HCT116 (cell line): ENCODE measurements around the gene COBLL1. TPM values are rescaled to one million over a fixed set of nuclear protein-coding genes. Genes with fewer than 3 reads are reported as not detected.

Experiments used
- ATAC-seq: fragments of 200-7000 bp; cut with Tn5 transposase; 2 replicates; pipeline ENCODE4 v1.9.1; 2020; ENCODE audit warnings: mild to moderate bottlenecking, moderate library complexity
- BruUV-seq: library from RNA; stranded (reverse); fragments of 400-500 nt; replicated peaks from 2 replicates; lab custom pipeline; 2021; lab: Mats Ljungman, UMichigan
- CTCF ChIA-PET: fragments of 300-600 bp; sonication (Branson Sonifier 250); formaldehyde crosslinking; loops from one replicate; lab custom pipeline; 2021; ENCODE audit warnings: antibody characterized with exemption; lab: Charles Lee
- POLR2A ChIA-PET: fragments of 300-600, 350-600 bp; sonication (Branson Sonifier 250); formaldehyde crosslinking; loops from one replicate; lab custom pipeline; 2021; ENCODE audit warnings: antibody characterized with exemption; lab: Charles Lee
- RAD21 ChIA-PET, 2 experiments: fragments of 300-600 bp; sonication (Branson Sonifier 250); formaldehyde crosslinking; loops; one replicate each; lab custom pipeline; 2023; ENCODE audit warnings: low total read pairs in 2 of 2; ENCODE audit not compliant: uncharacterized antibody in 2 of 2, unreplicated experiment in 2 of 2, low non-redundant PET in 1 of 2; lab: Charles Lee
- DNase-seq: peaks from one replicate; pipeline ENCODE4 v3.0.0-alpha.2; 2010; ENCODE audit warnings: low read depth, low spot score
- H2AFZ ChIP-seq: fragments of 200-600 bp; shearing (Covaris generic), sonication (generic); 2 replicates; pipeline ENCODE4 v1.6.1; 2017; ENCODE audit warnings: low read depth, mixed run types, mixed read lengths, antibody characterized with exemption, low read length; ENCODE audit not compliant: poor library complexity, severe bottlenecking
- H3K27ac ChIP-seq: 2 replicates; pipeline ENCODE4 v1.5.1; 2012; ENCODE audit warnings: low read depth, low read length
- H3K27me3 ChIP-seq: fragments of 200-600 bp; sonication (generic); 2 replicates; pipeline ENCODE4 v1.6.1; 2016; ENCODE audit warnings: mixed run types, low read length, mixed read lengths; ENCODE audit not compliant: insufficient read depth
- H3K36me3 ChIP-seq, 2 experiments: fragments of 200-500 bp in 1 of 2; fragments of 200-600 bp in 1 of 2; sonication (Bioruptor generic) in 1 of 2; sonication (generic) in 1 of 2; 2 replicates each; pipeline versions ENCODE4 v1.5.1 to v1.6.1; 2014 to 2016; ENCODE audit warnings: low read length in 2 of 2, inconsistent platforms in 1 of 2, mixed read lengths in 1 of 2, mixed run types in 1 of 2; ENCODE audit not compliant: insufficient read depth in 2 of 2, control insufficient read depth in 1 of 2
- H3K4me1 ChIP-seq, 2 experiments: fragments of 200-600 bp in 1 of 2; sonication (generic) in 1 of 2; 2 replicates each; pipeline versions ENCODE4 v1.5.1 to v1.6.1; 2012 to 2017; ENCODE audit warnings: low read length in 2 of 2, inconsistent platforms in 1 of 2, mild to moderate bottlenecking in 1 of 2, mixed read lengths in 1 of 2, mixed run types in 1 of 2, moderate library complexity in 1 of 2; ENCODE audit not compliant: insufficient read depth in 2 of 2, control insufficient read depth in 1 of 2
- H3K4me2 ChIP-seq: fragments of 200-600 bp; sonication (generic); 2 replicates; pipeline ENCODE4 v1.6.1; 2017; ENCODE audit warnings: mixed run types, low read length, mixed read lengths
- H3K4me3 ChIP-seq, 2 experiments: fragments of 200-600 bp in 1 of 2; sonication (generic) in 1 of 2; replicated peaks in 1 of 2; 2 replicates each; pipeline ENCODE4 v1.5.1; 2011 to 2016; ENCODE audit warnings: low read length in 2 of 2, control low read depth in 1 of 2, low read depth in 1 of 2, mild to moderate bottlenecking in 1 of 2, mixed read lengths in 1 of 2, mixed run types in 1 of 2
- H3K79me2 ChIP-seq: fragments of 200-600 bp; sonication (generic); 2 replicates; pipeline ENCODE4 v1.6.1; 2017; ENCODE audit warnings: mild to moderate bottlenecking, mixed run types, low read length, moderate library complexity, mixed read lengths; ENCODE audit not compliant: insufficient read depth
- H3K9ac ChIP-seq: fragments of 200-600 bp; sonication (generic); 2 replicates; pipeline ENCODE4 v1.6.1; 2016; ENCODE audit warnings: low read length, mixed read lengths
- H3K9me2 ChIP-seq: fragments of 200-600 bp; sonication (generic), shearing (Covaris generic); 2 replicates; pipeline ENCODE4 v1.6.1; 2017; ENCODE audit warnings: mixed run types, mild to moderate bottlenecking, moderate library complexity; ENCODE audit not compliant: insufficient read depth
- H3K9me3 ChIP-seq, 2 experiments: fragments of 200-500 bp in 1 of 2; fragments of 200-600 bp in 1 of 2; sonication (Bioruptor generic) in 1 of 2; sonication (generic) in 1 of 2; 2 replicates each; pipeline ENCODE4 v1.6.1; 2014 to 2017; ENCODE audit warnings: low read length in 2 of 2, mixed read lengths in 2 of 2, inconsistent platforms in 1 of 2, low read depth in 1 of 2, mild to moderate bottlenecking in 1 of 2, mixed run types in 1 of 2, moderate library complexity in 1 of 2; ENCODE audit not compliant: control insufficient read depth in 1 of 2, insufficient read depth in 1 of 2
- H4K20me1 ChIP-seq: fragments of 200-600 bp; sonication (generic), shearing (Covaris generic); 2 replicates; pipeline ENCODE4 v1.6.1; 2017; ENCODE audit warnings: mixed run types, mild to moderate bottlenecking, moderate library complexity; ENCODE audit not compliant: insufficient read depth
- CBX3 ChIP-seq: IDR thresholded peaks from 2 replicates; pipeline ENCODE4 v1.6.1; 2012; ENCODE audit warnings: low read depth
- CEBPB ChIP-seq: IDR thresholded peaks from 2 replicates; pipeline ENCODE4 v1.6.1; 2012; ENCODE audit warnings: low read depth
- CTCF ChIP-seq, 3 experiments: fragments of 200-600 bp in 1 of 3; sonication (generic) in 1 of 3; IDR thresholded peaks in 2 of 3; conservative IDR thresholded peaks in 1 of 3; 2 replicates each; pipeline ENCODE4 v1.5.1; 2012 to 2017; ENCODE audit warnings: low read depth in 2 of 3, low read length in 2 of 3, antibody characterized with exemption in 1 of 3, borderline replicate concordance in 1 of 3, control low read depth in 1 of 3, mild to moderate bottlenecking in 1 of 3, mixed read lengths in 1 of 3, mixed run types in 1 of 3, moderate library complexity in 1 of 3; ENCODE audit not compliant: insufficient read depth in 1 of 3
- EGR1 ChIP-seq: IDR thresholded peaks from 2 replicates; pipeline ENCODE4 v1.6.1; 2012; ENCODE audit warnings: low read depth
- ELF1 ChIP-seq: IDR thresholded peaks from 2 replicates; pipeline ENCODE4 v1.6.1; 2012; ENCODE audit warnings: low read depth, borderline replicate concordance
- EZH2 ChIP-seq: fragments of 200-600 bp; sonication (generic); IDR thresholded peaks from 2 replicates; pipeline ENCODE4 v1.6.1; 2017; ENCODE audit warnings: antibody characterized with exemption, mixed run types
- EZH2phosphoT487 ChIP-seq: fragments of 200-600 bp; IDR thresholded peaks from 2 replicates; pipeline ENCODE4 v1.6.1; 2018; ENCODE audit warnings: antibody characterized with exemption, borderline replicate concordance
- FOSL1 ChIP-seq: IDR thresholded peaks from 2 replicates; pipeline ENCODE4 v1.6.1; 2012; ENCODE audit warnings: low read depth
- POLR2AphosphoS5 ChIP-seq: IDR thresholded peaks from 2 replicates; pipeline ENCODE4 v1.6.1; 2011; ENCODE audit warnings: mild to moderate bottlenecking, low read depth, low read length, moderate library complexity
- RAD21 ChIP-seq: IDR thresholded peaks from 2 replicates; pipeline ENCODE4 v1.6.1; 2012; ENCODE audit warnings: low read depth, mild to moderate bottlenecking
- SRF ChIP-seq: IDR thresholded peaks from 2 replicates; pipeline ENCODE4 v1.6.1; 2012; ENCODE audit warnings: low read depth
- TCF7L2 ChIP-seq: IDR thresholded peaks from 2 replicates; pipeline ENCODE4 v1.7.0; 2011; ENCODE audit warnings: borderline replicate concordance, inconsistent platforms; ENCODE audit not compliant: insufficient read depth, insufficient read length; ENCODE audit errors: extremely low read depth
- YY1 ChIP-seq: IDR thresholded peaks from 2 replicates; pipeline ENCODE4 v1.6.1; 2011; ENCODE audit warnings: low read length, low read depth, moderate library complexity, mild to moderate bottlenecking; ENCODE audit not compliant: insufficient replicate concordance; ENCODE audit errors: extremely low read depth
- ZFX ChIP-seq: fragments of 450-650 bp; IDR thresholded peaks from 2 replicates; pipeline ENCODE4 v1.6.1; 2017
- ZNF274 ChIP-seq: fragments of 200-500 bp; sonication (Bioruptor generic); IDR thresholded peaks from 2 replicates; pipeline ENCODE4 v1.6.1; 2014; ENCODE audit warnings: mild to moderate bottlenecking, low read depth, low read length, inconsistent platforms
- intact Hi-C: fragments of 100-400 bp; cut with micrococcal nuclease; formaldehyde crosslinking; loops from 2 replicates; pipeline ENCODE4 v1.10.0; 2022
- total RNA-seq: library from RNA; stranded (reverse); gene quantifications from one replicate; pipeline ENCODE4 v1.2.1, GENCODE V29; 2021; ENCODE audit not compliant: unreplicated experiment
- TF ChIP-seq, protein P1 (sequence below): IDR thresholded peaks from 2 replicates; pipeline ENCODE4 v1.6.1; 2012; ENCODE audit warnings: low read depth
- TF ChIP-seq, protein P2 (sequence below): IDR thresholded peaks from 2 replicates; pipeline ENCODE4 v1.6.1; 2012

The COBLL1 gene
- total RNA-seq, 1 experiment from 2014 or later: 3.6 TPM

DNA sequence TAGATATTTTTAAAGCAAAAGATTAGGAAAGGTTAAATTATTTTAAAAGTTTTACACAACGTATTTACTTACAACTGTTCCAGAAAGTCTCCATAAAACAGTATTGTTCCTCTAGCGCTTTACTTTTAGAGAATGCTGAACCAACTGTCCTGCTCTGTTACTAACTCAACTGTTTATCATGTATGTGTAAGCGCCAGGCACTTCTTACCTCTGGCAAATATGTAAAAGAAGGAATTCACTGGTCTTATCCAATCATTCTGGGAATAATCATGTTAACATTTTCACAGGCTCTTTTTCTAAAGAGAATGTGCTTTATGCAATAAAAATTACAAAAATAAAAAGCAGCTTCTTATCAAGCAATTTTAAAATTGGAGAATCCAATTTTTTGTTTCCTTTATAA is 68.0 kb downstream of the COBLL1 start:
- ATAC-seq: no peak
- RAD21 ChIA-PET: no interaction called here
- CTCF ChIA-PET: no interaction called here
- Histone ChIP-seq H3K27me3 (no peaks in the 10 kb centered on the region), H2AFZ (no peak overlapping the region), H3K79me2 (no peaks in the 10 kb centered on the region), H3K36me3 (no peaks in the 10 kb centered on the region), H3K4me2 (no peak overlapping the region), H3K9me3 (no peaks in the 10 kb centered on the region), H3K27ac (no peak overlapping the region), H3K9me2 (no peaks in the 10 kb centered on the region), H4K20me1 (no peaks in the 10 kb centered on the region), H3K4me1 (peaks cover 0 to 2% of the 10 kb centered on the region in 2 experiments; a peak in 1 of 4 replicates), H3K9ac (no peak overlapping the region), H3K4me3 (no peak overlapping the region)
- intact Hi-C loops: no loop called here
- DNase-seq: no peak
- no TSS peak for BruUV-seq
- POLR2A ChIA-PET: no interaction called here
- TF ChIP-seq ZFX (no peak), SRF (no peak), POLR2AphosphoS5 (no peak), EZH2 (no peak), CTCF (IDR thresholded peaks at IDR 0.05 in 2 of 3, conservative IDR thresholded peaks at IDR 0.05 in 1 of 3; ENCODE audit: borderline replicate concordance in 1 of 3, insufficient read depth in 1 of 3, low read depth in 2 of 3, low read length in 2 of 3) (no peak), YY1 (no peak), EGR1 (no peak), CEBPB (no peak), CBX3 (no peak), EZH2phosphoT487 (no peak), FOSL1 (no peak), ELF1 (no peak), ZNF274 (no peak), TCF7L2 (no peak), RAD21 (no peak)
- TF ChIP-seq, protein P1, sequence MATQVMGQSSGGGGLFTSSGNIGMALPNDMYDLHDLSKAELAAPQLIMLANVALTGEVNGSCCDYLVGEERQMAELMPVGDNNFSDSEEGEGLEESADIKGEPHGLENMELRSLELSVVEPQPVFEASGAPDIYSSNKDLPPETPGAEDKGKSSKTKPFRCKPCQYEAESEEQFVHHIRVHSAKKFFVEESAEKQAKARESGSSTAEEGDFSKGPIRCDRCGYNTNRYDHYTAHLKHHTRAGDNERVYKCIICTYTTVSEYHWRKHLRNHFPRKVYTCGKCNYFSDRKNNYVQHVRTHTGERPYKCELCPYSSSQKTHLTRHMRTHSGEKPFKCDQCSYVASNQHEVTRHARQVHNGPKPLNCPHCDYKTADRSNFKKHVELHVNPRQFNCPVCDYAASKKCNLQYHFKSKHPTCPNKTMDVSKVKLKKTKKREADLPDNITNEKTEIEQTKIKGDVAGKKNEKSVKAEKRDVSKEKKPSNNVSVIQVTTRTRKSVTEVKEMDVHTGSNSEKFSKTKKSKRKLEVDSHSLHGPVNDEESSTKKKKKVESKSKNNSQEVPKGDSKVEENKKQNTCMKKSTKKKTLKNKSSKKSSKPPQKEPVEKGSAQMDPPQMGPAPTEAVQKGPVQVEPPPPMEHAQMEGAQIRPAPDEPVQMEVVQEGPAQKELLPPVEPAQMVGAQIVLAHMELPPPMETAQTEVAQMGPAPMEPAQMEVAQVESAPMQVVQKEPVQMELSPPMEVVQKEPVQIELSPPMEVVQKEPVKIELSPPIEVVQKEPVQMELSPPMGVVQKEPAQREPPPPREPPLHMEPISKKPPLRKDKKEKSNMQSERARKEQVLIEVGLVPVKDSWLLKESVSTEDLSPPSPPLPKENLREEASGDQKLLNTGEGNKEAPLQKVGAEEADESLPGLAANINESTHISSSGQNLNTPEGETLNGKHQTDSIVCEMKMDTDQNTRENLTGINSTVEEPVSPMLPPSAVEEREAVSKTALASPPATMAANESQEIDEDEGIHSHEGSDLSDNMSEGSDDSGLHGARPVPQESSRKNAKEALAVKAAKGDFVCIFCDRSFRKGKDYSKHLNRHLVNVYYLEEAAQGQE: no peak
- TF ChIP-seq, protein P2, sequence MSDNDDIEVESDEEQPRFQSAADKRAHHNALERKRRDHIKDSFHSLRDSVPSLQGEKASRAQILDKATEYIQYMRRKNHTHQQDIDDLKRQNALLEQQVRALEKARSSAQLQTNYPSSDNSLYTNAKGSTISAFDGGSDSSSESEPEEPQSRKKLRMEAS: no peak
